HG02642 (cell line): ENCODE results near the gene FRMPD3.
"Not testable (repeated sequence)": the region's sequence is repeated elsewhere in the genome, so short reads cannot be mapped to it uniquely, and the experiment has no call there.

ENCODE experiments used
- ATAC-seq: cut with Tn5 transposase; IDR thresholded peaks from one replicate; pipeline ENCODE4 v1.9.1; 2021; ENCODE audit warnings: mild to moderate bottlenecking; ENCODE audit not compliant: unreplicated experiment, poor library complexity

The FRMPD3 gene

GRCh38 chrX:107471420-107471819, 22.0 kb downstream of the FRMPD3 start:
- ATAC-seq, result not testable (repeated sequence)

- ATAC-seq, result no peak
Observed at GRCh38 chrX:107477406-107477805, 28.0 kb downstream of the FRMPD3 start.

GRCh38 chrX:107480272-107480671, 30.8 kb downstream of the FRMPD3 start:
- ATAC-seq, result no peak

- ATAC-seq, result no peak
Observed at GRCh38 chrX:107482046-107482445, 32.6 kb downstream of the FRMPD3 start.

GRCh38 chrX:107484002-107484726, 34.7 kb downstream of the FRMPD3 start:
- ATAC-seq, result no peak

GRCh38 chrX:107485013-107485412, 35.6 kb downstream of the FRMPD3 start:
- ATAC-seq, result no peak

- no peak for ATAC-seq
Observed at GRCh38 chrX:107493141-107493540, 43.7 kb downstream of the FRMPD3 start.

GRCh38 chrX:107496786-107497185, 47.3 kb downstream of the FRMPD3 start:
- no peak for ATAC-seq
